Esophagus muscularis mucosa (tissue), 4 donors: ENCODE data around the gene FAM171A1. TPM values are rescaled to one million over a fixed set of nuclear protein-coding genes. Genes with fewer than 3 reads are reported as not detected.
"Not testable (repeated sequence)": the region's sequence is repeated elsewhere in the genome, so short reads cannot be mapped to it uniquely, and the experiment has no call there.

Source experiments
- DNase-seq: peaks from one replicate; pipeline ENCODE4 v3.0.0-alpha.2; 2017; ENCODE audit errors: extremely low spot score
- H3K27ac ChIP-seq, 4 donors: fragments of 200-600 bp; sonication (generic); replicated peaks in 1 of 4; 1 replicate in 3 of 4; 2 replicates in 1 of 4; pipeline ENCODE4 v1.5.1; 2016 to 2019; ENCODE audit warnings: mild to moderate bottlenecking in 1 of 4
- H3K27me3 ChIP-seq, 4 donors: fragments of 200-600 bp; sonication (generic); one replicate each; pipeline versions ENCODE4 v1.5.1 to v1.6.0; 2016 to 2019
- H3K36me3 ChIP-seq, 4 donors: fragments of 200-600 bp; sonication (generic); one replicate each; pipeline ENCODE4 v1.5.1; 2016 to 2019
- H3K4me1 ChIP-seq, 4 donors: fragments of 200-600 bp; sonication (generic); one replicate each; pipeline ENCODE4 v1.5.1; 2016 to 2019
- H3K4me3 ChIP-seq, 4 donors: fragments of 200-600 bp; sonication (generic); 1 replicate in 2 of 4; 2 replicates in 2 of 4; pipeline ENCODE4 v1.5.1; 2016 to 2019; ENCODE audit warnings: mild to moderate bottlenecking in 4 of 4, moderate library complexity in 1 of 4
- H3K9me3 ChIP-seq, 4 donors: fragments of 200-600 bp; sonication (generic); 1 replicate in 3 of 4; 2 replicates in 1 of 4; pipeline ENCODE4 v1.5.1; 2016 to 2019
- EP300 ChIP-seq: sonication (generic); formaldehyde crosslinking; IDR thresholded peaks from one replicate; pipeline ENCODE4 v1.6.1; 2017; ENCODE audit warnings: antibody characterized with exemption
- POLR2A ChIP-seq: fragments of 450-650 bp; IDR thresholded peaks from one replicate; pipeline ENCODE4 v1.6.1; 2017; ENCODE audit warnings: antibody characterized with exemption, moderate library complexity, mild to moderate bottlenecking, low read depth
- POLR2AphosphoS5 ChIP-seq, 2 donors: sonication (generic); formaldehyde crosslinking; IDR thresholded peaks; one replicate each; pipeline ENCODE4 v1.6.1; 2017; ENCODE audit warnings: antibody characterized with exemption in 2 of 2
- WGBS: methylation state at CpG from one replicate; pipeline ENCODE4 v1.1.5; 2018; 5-methylcytosine and 5-hydroxymethylcytosine counted together
- intact Hi-C: fragments of 100-400 bp; cut with DNase I; formaldehyde crosslinking; loops from one replicate; pipeline ENCODE4 v1.15.1; 2023
- total RNA-seq, 4 donors: library from RNA; depleted of rRNA; stranded (reverse); fragments of >200 nt; gene quantifications; one replicate each; pipeline versions ENCODE4 v1.1.0 to v1.2.1, GENCODE V29; 2016
- TF ChIP-seq, protein P1 (sequence below), 3 experiments: fragments of 200-600 bp in 2 of 3; fragments of 450-650 bp in 1 of 3; sonication (generic) in 2 of 3; IDR thresholded peaks; one replicate each; pipeline ENCODE4 v1.5.1; 2017 to 2019; ENCODE audit warnings: antibody characterized with exemption in 3 of 3, mild to moderate bottlenecking in 2 of 3, moderate library complexity in 1 of 3

The FAM171A1 gene
- total RNA-seq, 4 donors from 2014 or later = 7.1 to 15.0 (median 12.6) TPM

DNA sequence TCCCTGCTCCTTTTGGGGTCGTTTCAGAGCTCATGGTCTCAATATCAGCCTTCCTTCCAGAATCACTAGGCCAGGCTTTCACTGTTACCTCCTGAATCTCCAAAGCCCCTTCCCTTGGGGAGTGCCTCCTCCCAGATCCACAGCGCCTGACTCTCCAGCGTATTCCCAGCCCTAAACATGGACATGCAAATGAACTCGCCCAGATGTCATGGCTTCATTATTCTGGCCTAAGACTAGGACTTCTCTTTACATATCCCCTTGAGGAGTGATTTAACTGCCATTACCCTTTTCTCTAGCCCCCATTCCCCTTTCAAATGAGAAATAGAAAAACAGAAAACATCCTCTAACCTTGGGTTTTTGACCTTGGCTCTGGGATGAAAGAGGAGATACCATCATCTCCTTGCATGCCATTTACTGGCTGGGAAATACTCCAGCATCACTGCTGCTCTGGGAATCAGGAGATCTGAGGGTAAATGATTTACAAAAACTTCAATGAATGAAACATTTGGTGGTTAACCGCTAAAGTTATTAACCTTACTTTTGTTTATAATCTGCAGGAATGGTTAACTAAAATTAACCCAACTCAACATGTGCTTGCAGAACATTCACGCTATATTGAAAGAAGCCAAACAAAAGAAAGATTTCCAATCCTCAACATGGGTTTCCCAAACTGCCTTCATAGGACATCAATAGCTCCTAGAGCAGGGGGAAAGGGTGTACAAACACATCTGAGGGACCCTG, 37.0 kb downstream of the FAM171A1 start:
- no peak overlapping the region for H3K27ac ChIP-seq
- no peaks in the 10 kb centered on the region for H3K9me3 ChIP-seq
- WGBS = 84% methylated on average over 6 of the region's 6 CpGs
- H3K4me3 ChIP-seq = no peak overlapping the region
- TF ChIP-seq POLR2A = no peak
- TF ChIP-seq, protein P1, sequence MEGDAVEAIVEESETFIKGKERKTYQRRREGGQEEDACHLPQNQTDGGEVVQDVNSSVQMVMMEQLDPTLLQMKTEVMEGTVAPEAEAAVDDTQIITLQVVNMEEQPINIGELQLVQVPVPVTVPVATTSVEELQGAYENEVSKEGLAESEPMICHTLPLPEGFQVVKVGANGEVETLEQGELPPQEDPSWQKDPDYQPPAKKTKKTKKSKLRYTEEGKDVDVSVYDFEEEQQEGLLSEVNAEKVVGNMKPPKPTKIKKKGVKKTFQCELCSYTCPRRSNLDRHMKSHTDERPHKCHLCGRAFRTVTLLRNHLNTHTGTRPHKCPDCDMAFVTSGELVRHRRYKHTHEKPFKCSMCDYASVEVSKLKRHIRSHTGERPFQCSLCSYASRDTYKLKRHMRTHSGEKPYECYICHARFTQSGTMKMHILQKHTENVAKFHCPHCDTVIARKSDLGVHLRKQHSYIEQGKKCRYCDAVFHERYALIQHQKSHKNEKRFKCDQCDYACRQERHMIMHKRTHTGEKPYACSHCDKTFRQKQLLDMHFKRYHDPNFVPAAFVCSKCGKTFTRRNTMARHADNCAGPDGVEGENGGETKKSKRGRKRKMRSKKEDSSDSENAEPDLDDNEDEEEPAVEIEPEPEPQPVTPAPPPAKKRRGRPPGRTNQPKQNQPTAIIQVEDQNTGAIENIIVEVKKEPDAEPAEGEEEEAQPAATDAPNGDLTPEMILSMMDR (IDR thresholded peaks at IDR 0.05) = no peak
- H3K36me3 ChIP-seq = no peaks in the 10 kb centered on the region
- peaks cover 0 to 9% (median 7%) of the 10 kb centered on the region in 4 donors for H3K4me1 ChIP-seq
- no peak for DNase-seq
- intact Hi-C loops = no loop called here
- no peaks in the 10 kb centered on the region for H3K27me3 ChIP-seq

DNA sequence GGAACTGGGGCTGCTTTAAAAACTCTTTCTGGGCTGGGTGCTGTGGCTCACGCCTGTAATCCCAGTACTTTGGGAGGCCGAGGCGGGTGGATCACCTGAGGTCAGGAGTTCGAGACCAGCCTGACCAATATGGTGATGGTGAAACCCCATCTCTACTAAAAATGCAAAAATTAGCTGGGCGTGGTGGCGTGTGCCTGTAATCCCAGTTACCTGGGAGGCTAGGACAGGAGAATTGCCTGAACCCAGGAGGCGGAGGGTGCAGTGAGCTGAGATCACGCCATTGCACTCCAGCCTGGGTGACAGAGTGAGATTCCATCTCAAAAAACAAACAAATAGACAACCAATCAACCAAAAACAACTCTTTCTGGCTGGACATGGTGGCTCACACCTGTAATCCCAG, 37.9 kb downstream of the FAM171A1 start:
- WGBS = 100% methylated on average over 8 of the region's 8 CpGs
- H3K27ac ChIP-seq, DNase-seq, H3K4me3 ChIP-seq, H3K36me3 ChIP-seq, H3K4me1 ChIP-seq, H3K9me3 ChIP-seq, intact Hi-C loops, H3K27me3 ChIP-seq: not testable (repeated sequence)

DNA sequence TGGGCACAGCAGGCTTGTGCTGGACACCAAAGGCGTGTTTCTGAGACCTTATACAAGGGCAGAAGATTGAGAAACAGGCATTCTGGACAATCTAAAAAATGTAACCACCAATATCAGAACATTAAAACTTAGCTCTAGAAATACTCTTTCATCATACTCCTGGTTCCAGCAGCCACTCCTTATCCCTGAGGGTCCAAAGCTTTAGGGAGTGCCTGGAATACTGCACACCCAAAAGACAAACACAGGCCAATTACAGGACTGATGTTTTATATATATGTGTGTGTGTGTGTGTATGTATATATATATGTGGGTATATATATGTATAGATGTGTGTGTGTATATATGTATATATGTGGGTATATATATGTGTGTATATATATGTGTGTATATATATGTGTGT, 39.6 kb downstream of the FAM171A1 start:
- Histone ChIP-seq H3K36me3 (no peaks in the 10 kb centered on the region), H3K9me3 (no peaks in the 10 kb centered on the region), H3K27me3 (no peaks in the 10 kb centered on the region), H3K4me1 (peaks cover 0 to 13% (median 12%) of the 10 kb centered on the region in 4 donors), H3K27ac (no peak overlapping the region), H3K4me3 (no peak overlapping the region)
- no peak for DNase-seq
- TF ChIP-seq, protein P1 (IDR thresholded peaks at IDR 0.05) = no peak
- no peak for TF ChIP-seq POLR2A
- TF ChIP-seq EP300 = no peak
- no peak for TF ChIP-seq POLR2AphosphoS5 (IDR thresholded peaks at IDR 0.05)
- intact Hi-C loops = no loop called here
- 91% methylated on average over 1 of the region's 1 CpG for WGBS

DNA sequence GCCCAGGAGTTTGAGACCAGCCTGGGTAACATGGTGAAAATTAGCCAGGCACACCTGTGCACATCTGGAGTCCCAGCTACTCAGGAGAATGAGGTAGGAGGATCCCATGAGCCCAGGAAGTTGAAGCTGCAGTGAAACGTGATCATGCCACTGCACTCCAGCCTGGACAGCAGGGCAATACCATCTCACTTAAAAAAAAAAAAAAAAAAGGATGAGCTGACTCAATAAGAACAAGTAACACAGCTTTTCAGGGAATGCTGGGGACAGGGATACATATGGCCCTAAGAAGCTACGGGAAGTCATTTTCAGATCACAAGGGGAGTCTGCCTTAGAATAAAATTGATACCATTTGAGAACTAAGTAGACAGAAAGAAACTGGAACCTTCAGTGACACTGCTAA, 41.7 kb downstream of the FAM171A1 start:
- no peak for TF ChIP-seq POLR2AphosphoS5 (IDR thresholded peaks at IDR 0.05)
- no peak for TF ChIP-seq EP300
- TF ChIP-seq, protein P1 (IDR thresholded peaks at IDR 0.05) = no peak
- TF ChIP-seq POLR2A = no peak
- intact Hi-C loops = no loop called here
- no peak overlapping the region for H3K27ac ChIP-seq
- 85% methylated on average over 2 of the region's 2 CpGs for WGBS
- H3K36me3 ChIP-seq = no peaks in the 10 kb centered on the region
- no peak overlapping the region for H3K4me3 ChIP-seq
- H3K27me3 ChIP-seq = no peaks in the 10 kb centered on the region
- no peak for DNase-seq
- no peaks in the 10 kb centered on the region for H3K9me3 ChIP-seq
- H3K4me1 ChIP-seq = peaks cover 0 to 18% (median 14%) of the 10 kb centered on the region in 4 donors

DNA sequence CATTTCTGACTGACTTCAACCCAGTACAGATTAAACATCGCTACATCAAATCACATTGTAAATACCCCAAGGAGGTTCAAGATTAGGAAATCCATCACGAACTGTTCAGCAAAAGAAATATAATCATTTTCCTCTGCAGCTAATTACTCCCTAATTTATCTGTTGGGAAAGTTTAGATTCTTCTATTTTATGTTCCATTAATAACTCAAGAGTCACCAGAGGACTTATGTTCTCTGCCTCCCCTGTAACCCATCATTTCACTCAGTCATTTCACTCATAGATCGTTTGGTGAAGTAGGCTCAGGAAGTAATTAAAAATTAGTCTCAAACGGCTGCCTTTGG, 45.2 kb downstream of the FAM171A1 start:
- H3K4me3 ChIP-seq = peak overlapping the region in 1 of 4 donors; percentile 26
- WGBS = 27% methylated on average over 4 of the region's 4 CpGs
- H3K27ac ChIP-seq = peak overlapping the region in 3 of 4 donors; percentile 12 to 60 (median 52)
- H3K36me3 ChIP-seq = no peaks in the 10 kb centered on the region
- no peak for DNase-seq
- peaks cover 12 to 36% (median 33%) of the 10 kb centered on the region in 4 donors for H3K4me1 ChIP-seq
- no peaks in the 10 kb centered on the region for H3K9me3 ChIP-seq
- TF ChIP-seq EP300 (no peak), POLR2AphosphoS5 (IDR thresholded peaks at IDR 0.05) (no peak), POLR2A (no peak)
- TF ChIP-seq, protein P1 (IDR thresholded peaks at IDR 0.05) = no peak
- no peaks in the 10 kb centered on the region for H3K27me3 ChIP-seq
- intact Hi-C loops = no loop called here
